Measurements from ENCODE around the gene FAM151B. TPM values are rescaled to one million over a fixed set of nuclear protein-coding genes. Genes with fewer than 3 reads are reported as not detected.
A peak's percentile ranks its signal among the peaks of the same experiment; 100 is the strongest.

FAM151B gene
- total and polyA plus RNA-seq, 2 donors from 2014 or later = 1.8 to 3.8 TPM

DNA sequence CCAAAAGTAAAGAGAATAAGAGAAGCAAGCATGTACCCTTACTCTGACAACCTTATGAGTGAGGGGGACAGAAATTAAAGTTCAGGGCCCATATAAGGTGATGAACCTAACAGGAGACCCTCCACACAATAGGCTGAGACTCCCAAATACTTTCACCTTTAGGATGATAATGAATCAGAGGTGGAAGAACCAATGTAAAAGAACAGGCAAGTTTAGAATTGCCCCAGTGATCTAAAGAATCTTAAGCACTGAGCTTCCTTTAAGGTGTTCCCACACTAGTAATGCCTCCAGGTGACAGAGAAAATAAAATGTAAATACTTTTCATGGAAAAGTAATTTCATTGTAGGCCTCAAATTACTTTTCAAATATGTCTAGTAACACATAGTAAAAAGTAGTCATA lies 8.2 kb upstream of the FAM151B start:
- Histone ChIP-seq H3K27ac (ENCODE audit: low read depth in 2 of 2, low read length in 2 of 2) (no peak overlapping the region), H3K9me3 (ENCODE audit: control insufficient read depth in 2 of 3, insufficient read depth in 1 of 3, low read length in 3 of 3) (peaks cover 1 to 4% (median 2%) of the 10 kb centered on the region in 3 donors), H3K4me1 (ENCODE audit: control insufficient read depth in 2 of 3, insufficient read depth in 2 of 3, low read depth in 1 of 3, low read length in 3 of 3) (no peaks in the 10 kb centered on the region), H3K27me3 (ENCODE audit: control insufficient read depth, insufficient read depth, low read length) (no peaks in the 10 kb centered on the region), H3K4me3 (ENCODE audit: low read length in 3 of 3) (no peak overlapping the region), H3K9ac (ENCODE audit: low read length in 3 of 3) (no peak overlapping the region), H3K36me3 (ENCODE audit: control insufficient read depth in 2 of 3, insufficient read depth in 3 of 3, low read length in 3 of 3) (peaks cover 3 to 8% (median 6%) of the 10 kb centered on the region in 3 donors)
- FAIRE-seq (no peak), DNase-seq (no peak)
- TF ChIP-seq, protein P1, sequence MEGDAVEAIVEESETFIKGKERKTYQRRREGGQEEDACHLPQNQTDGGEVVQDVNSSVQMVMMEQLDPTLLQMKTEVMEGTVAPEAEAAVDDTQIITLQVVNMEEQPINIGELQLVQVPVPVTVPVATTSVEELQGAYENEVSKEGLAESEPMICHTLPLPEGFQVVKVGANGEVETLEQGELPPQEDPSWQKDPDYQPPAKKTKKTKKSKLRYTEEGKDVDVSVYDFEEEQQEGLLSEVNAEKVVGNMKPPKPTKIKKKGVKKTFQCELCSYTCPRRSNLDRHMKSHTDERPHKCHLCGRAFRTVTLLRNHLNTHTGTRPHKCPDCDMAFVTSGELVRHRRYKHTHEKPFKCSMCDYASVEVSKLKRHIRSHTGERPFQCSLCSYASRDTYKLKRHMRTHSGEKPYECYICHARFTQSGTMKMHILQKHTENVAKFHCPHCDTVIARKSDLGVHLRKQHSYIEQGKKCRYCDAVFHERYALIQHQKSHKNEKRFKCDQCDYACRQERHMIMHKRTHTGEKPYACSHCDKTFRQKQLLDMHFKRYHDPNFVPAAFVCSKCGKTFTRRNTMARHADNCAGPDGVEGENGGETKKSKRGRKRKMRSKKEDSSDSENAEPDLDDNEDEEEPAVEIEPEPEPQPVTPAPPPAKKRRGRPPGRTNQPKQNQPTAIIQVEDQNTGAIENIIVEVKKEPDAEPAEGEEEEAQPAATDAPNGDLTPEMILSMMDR (IDR thresholded peaks at IDR 0.05; ENCODE audit: borderline replicate concordance, extremely low read depth, insufficient read depth) = no peak
- intact Hi-C loops (cut with DNase I) = no loop called here

DNA sequence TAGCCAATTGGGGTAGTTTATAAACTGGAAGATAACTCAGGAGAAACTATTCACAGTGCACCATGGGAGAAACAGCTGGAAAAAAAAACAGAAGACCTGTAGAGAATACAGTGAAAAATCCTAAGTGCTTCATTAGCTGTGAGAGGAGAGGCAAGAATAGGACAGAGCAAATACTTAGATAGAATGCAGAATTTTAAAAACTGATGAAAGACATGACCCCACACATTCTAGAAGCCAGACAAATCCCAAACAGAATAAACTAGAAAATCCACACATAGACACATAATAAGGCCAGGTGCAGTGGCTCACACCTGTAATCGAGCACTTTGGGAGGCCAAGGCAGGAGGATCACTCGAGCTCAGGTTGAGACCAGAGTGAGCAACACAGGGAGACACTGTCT lies 7.5 kb upstream of the FAM151B start:
- FAIRE-seq = no peak
- peaks cover 0 to 8% (median under 1%) of the 10 kb centered on the region in 3 donors for H3K36me3 ChIP-seq (ENCODE audit: control insufficient read depth in 2 of 3, insufficient read depth in 3 of 3, low read length in 3 of 3)
- TF ChIP-seq, protein P1 (IDR thresholded peaks at IDR 0.05; ENCODE audit: borderline replicate concordance, extremely low read depth, insufficient read depth) = no peak

DNA sequence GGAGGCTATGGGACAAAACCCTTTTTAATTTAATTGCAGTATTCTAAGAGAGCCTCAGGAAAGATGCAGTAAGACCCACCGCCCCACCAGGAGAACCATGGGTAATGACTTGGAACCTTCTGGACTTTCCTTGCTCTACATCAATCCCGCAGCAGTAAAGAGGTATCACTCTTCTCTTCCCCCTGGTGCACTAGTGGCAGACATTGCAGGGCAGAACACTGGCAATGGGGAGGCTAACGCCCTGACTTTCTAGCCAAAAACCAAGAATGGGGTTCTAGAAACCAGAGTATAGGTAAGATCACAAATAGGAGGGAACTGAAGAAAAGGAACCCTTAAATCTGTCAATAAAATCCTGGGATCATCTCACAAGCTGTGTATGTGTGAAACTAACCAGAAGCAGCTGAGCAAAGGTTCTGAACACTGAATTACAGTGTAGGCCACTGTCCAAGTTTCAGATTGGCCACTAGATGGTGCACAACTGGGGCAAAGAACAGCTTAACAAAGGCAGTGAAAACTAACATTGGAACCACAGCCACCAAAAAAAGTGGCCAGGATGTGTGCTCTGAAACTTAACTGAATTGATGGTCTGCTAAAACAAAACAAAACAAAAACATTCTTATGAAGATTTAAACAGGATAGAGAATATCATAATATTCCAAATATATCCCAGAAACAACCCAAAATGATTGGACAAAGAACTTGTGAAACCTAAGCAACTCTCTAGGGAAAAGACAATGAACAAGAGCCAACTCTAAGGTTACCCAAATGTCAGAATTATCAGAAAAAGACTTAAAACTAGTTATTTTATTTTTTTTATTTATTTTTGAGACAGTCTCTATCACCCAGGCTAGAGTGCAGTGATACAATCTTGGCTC lies 6.6 kb upstream of the FAM151B start:
- Histone ChIP-seq H3K4me3 (ENCODE audit: low read length in 3 of 3) (no peak overlapping the region), H3K36me3 (ENCODE audit: control insufficient read depth in 2 of 3, insufficient read depth in 3 of 3, low read length in 3 of 3) (peaks cover 0 to 8% (median 0%) of the 10 kb centered on the region in 3 donors), H3K9me3 (ENCODE audit: control insufficient read depth in 2 of 3, insufficient read depth in 1 of 3, low read length in 3 of 3) (peaks cover 1 to 4% (median 2%) of the 10 kb centered on the region in 3 donors), H3K4me1 (ENCODE audit: control insufficient read depth in 2 of 3, insufficient read depth in 2 of 3, low read depth in 1 of 3, low read length in 3 of 3) (no peaks in the 10 kb centered on the region), H3K27ac (ENCODE audit: low read depth in 2 of 2, low read length in 2 of 2) (no peak overlapping the region), H3K27me3 (ENCODE audit: control insufficient read depth, insufficient read depth, low read length) (no peaks in the 10 kb centered on the region), H3K9ac (ENCODE audit: low read length in 3 of 3) (no peak overlapping the region)
- FAIRE-seq (no peak), DNase-seq (no peak)
- TF ChIP-seq, protein P1 (IDR thresholded peaks at IDR 0.05; ENCODE audit: borderline replicate concordance, extremely low read depth, insufficient read depth) = peak; percentile 59
- intact Hi-C loops (cut with DNase I) = no loop called here

More for the DNA sequence above, 7.5 kb upstream of the FAM151B start:
- no peaks in the 10 kb centered on the region for H3K27me3 ChIP-seq (ENCODE audit: control insufficient read depth, insufficient read depth, low read length)
- H3K9me3 ChIP-seq (ENCODE audit: control insufficient read depth in 2 of 3, insufficient read depth in 1 of 3, low read length in 3 of 3) = peaks cover 1 to 4% (median 2%) of the 10 kb centered on the region in 3 donors
- no peaks in the 10 kb centered on the region for H3K4me1 ChIP-seq (ENCODE audit: control insufficient read depth in 2 of 3, insufficient read depth in 2 of 3, low read depth in 1 of 3, low read length in 3 of 3)
- no peak for DNase-seq
- no peak overlapping the region for H3K27ac ChIP-seq (ENCODE audit: low read depth in 2 of 2, low read length in 2 of 2)
- H3K4me3 ChIP-seq (ENCODE audit: low read length in 3 of 3) = no peak overlapping the region
- no peak overlapping the region for H3K9ac ChIP-seq (ENCODE audit: low read length in 3 of 3)
- intact Hi-C loops (cut with DNase I) = no loop called here
